Fibroblast of pulmonary artery (primary cell): Measurements from ENCODE around the gene NUB1.

ENCODE experiments used
- DNase-seq: peaks from one replicate; pipeline ENCODE4 v3.0.0-alpha.2; 2010; ENCODE audit warnings: low read depth
- H3K4me3 ChIP-seq: replicated peaks from 2 replicates; pipeline ENCODE4 v1.5.1; 2011; ENCODE audit warnings: low read depth, mild to moderate bottlenecking, control low read depth, low read length, moderate library complexity
- TF ChIP-seq, protein P1 (sequence below): IDR thresholded peaks from 2 replicates; pipeline ENCODE4 v1.5.1; 2011; ENCODE audit warnings: mild to moderate bottlenecking, control low read depth, low read length, inconsistent platforms; ENCODE audit errors: missing control alignments

Gene NUB1

DNA sequence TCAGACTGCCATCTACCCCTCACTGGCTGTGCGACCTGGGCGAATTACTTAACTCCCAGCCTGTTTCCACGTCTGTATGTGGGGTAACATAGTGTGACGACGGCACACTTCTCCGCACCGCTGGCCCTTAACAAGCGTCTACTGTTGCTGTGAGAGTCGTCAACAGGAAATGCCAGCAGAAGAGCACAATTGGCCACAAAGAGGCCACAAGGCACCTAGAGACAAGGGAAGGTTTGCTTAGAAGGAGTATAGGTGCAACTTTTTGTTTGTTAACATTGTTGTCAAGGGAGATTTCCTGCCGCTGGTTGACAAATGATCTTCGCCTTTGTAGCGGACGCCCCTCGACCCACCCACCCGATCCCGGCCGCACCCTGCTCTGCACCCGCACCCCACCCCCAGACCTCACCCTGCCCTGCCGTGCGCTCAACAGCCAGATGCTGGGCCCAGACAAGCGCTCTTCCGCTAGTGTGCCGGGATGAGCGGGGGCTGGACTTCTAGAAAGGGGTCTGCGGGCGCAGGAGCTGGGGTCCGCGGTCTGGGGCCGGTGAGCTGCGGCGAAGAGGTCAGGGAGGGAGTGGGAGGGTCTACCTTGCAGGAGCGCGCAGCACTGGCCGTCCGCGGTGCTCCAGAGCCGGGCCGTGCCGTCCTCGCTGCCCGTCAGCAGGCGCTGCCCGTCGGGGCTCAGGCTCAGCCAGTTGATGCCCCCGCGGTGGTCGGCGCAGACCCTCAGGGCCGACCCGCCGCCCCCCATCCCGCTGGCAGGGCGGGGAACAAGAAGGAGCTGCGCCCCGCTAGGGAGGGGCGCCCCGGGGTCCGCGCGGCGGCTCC is 67.4 kb downstream of the NUB1 start:
- no peak overlapping the region for H3K4me3 ChIP-seq
- peak; percentile 29 for DNase-seq
- TF ChIP-seq, protein P1, sequence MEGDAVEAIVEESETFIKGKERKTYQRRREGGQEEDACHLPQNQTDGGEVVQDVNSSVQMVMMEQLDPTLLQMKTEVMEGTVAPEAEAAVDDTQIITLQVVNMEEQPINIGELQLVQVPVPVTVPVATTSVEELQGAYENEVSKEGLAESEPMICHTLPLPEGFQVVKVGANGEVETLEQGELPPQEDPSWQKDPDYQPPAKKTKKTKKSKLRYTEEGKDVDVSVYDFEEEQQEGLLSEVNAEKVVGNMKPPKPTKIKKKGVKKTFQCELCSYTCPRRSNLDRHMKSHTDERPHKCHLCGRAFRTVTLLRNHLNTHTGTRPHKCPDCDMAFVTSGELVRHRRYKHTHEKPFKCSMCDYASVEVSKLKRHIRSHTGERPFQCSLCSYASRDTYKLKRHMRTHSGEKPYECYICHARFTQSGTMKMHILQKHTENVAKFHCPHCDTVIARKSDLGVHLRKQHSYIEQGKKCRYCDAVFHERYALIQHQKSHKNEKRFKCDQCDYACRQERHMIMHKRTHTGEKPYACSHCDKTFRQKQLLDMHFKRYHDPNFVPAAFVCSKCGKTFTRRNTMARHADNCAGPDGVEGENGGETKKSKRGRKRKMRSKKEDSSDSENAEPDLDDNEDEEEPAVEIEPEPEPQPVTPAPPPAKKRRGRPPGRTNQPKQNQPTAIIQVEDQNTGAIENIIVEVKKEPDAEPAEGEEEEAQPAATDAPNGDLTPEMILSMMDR, result no peak

DNA sequence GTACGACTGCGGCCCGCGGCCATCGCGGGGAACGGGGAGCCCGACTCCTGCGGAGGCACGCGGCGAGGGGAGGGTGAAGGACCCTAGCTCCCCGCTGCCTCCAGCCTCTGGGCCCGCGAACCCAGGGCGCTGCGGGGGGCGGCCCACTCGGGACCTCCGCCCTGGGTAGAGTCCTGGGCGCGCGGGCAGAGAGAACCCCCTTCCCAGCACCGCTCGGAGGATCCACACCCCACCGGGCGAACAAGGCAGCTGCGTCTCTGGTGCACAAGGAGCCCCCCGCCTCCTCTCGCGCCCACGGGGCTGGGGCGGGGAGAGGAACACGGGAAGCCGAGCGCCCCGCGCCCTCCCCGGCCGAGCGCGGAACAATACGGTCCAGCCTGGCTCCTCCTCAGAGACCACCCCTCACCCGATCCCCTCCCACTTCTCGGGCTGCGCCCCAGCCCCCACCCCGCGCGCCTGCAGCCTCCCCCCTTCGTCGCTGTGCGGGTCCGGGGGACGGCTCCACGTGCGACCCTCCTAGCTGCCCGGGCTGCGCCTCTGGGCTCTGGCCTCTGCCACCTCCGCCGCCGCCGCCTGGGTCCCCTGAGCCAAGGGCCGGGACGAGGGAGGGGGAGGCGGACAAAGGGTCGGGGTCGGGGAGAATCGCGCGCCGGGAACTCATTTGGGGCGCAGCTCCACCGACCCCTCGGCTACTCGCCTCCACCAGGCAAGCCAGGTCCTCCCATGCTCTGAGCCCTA is 68.2 kb downstream of the NUB1 start, which contains the start of gene WDR86:
Gene WDR86 (minus strand): TSS at position 372 of the 738 bp plus-strand sequence. CDS start 449 bp downstream, outside the sequence.
- TF ChIP-seq, protein P1, result no peak
- H3K4me3 ChIP-seq, result peak within 1 kb of the TSS; percentile 48
- DNase-seq, result no peak

DNA sequence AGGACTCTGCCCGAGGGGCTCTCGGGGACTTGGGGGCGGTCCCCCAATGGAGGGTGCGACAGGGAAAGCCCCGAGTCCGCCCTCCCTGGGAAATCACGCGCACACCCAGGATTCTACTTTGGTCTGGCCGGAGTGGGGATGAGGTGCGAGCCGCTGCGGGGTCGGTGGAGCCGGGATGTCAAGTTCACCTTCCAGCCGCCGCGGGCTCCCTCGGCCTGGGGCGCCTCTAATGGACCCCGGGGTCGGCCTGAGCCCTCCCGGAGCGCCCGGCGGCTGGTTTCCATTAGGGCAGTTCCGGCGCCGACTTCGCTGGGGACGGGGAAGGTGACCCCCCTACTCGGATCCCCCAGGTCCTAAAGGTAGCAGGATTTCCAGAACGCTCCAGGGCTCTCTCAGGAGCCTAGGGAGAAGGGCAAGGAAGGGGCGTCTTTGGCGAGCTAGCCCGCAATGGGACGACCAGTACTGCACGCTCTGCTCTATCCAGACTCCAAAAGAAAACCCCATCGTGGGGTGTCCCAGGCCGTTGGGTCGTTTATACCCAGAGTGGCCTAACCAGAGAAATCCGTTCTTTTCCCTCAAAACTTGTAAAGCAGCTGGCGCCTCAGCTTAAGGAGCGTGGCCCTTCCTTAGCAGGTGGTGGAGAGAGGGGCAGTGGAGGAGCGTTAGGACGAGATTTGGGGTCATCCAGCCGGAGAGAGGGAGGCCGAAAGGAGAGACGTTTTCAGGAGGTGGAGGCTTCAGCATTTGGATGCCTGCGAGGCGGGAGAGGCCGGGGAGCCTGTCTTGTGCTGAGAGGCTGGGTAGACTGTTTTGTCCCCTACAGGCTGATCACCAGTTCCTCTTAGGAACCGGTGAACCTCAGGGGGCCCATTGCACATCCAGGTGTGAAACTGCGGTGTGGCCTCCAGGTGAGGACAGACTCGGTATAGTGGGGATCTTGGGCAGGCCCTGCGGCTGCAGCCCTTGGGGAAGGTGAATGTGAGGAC is 69.1 kb downstream of the NUB1 start:
- no peak for DNase-seq
- TF ChIP-seq, protein P1, result no peak
- H3K4me3 ChIP-seq, result peak overlapping the region; percentile 48

DNA sequence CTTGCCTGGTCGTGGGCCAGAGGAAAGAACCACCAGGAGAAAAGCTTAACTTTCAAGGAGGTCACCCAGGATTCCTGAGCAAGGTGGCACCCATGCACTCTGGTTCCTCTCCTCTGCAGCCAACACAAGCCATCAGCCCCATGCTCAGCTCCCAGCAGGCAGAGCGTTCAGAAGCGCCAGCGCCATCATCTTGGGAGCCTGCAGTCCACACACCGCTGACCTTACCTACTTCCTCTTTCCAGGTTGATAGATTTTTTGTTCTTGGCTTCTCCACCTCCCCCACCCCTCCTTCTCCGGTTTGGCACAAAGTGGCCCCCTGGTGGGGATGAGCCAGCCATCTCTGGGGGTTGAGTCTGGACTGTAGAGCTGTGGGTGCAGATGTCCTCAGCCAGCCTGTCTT is 69.9 kb downstream of the NUB1 start:
- no peak overlapping the region for H3K4me3 ChIP-seq
- TF ChIP-seq, protein P1, result no peak
- DNase-seq, result no peak

DNA sequence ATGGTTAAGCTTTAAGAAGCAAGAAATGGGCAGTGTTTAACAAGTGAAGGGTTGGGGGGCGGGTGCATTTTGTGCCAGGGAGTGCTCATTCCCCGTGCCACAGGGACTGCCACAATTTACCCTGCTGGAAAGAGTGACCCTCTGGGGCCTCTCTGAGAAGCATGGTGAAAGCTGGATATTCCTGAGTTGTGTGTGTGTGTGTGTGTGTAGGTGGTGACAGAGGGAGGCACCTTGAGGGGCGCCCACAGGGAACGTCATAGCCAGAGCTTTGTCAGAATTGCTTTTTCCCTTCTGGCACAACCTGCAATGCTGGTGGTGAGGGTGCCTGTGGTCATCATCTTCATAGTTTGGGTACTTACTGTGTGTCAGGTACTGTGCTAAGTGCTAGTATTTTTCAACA is 70.7 kb downstream of the NUB1 start:
- TF ChIP-seq, protein P1, result no peak
- DNase-seq, result no peak
- no peak overlapping the region for H3K4me3 ChIP-seq

DNA sequence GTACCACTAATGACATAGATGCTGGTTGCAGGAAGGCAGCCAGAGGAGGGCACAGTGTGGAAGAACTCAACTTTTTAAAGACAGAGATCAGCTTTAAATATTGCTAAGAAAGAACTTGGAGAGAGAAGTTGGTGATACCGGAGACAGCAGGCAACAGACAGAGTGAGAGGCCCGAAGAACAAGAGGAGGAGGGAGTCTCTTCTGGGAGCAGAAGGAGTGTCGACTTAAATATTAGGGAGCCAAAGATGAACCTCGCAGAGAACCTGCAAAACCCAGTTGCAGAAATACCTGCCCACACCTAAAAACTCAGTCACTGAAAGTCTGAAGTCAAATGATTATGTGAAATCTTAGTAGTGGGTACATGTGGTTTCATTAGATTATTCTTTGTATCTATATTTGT is 71.6 kb downstream of the NUB1 start:
- no peak overlapping the region for H3K4me3 ChIP-seq
- no peak for DNase-seq
- TF ChIP-seq, protein P1, result no peak
